Uterus (tissue), 4 donors: ENCODE data around the gene PACRG. TPM values are rescaled to one million over a fixed set of nuclear protein-coding genes. Genes with fewer than 3 reads are reported as not detected.

Experiments
- DNase-seq, 2 donors: peaks; one replicate each; pipeline ENCODE4 v3.0.0-alpha.2; 2019 to 2020
- H3K27ac ChIP-seq, 2 donors: fragments of 200-600 bp; sonication (generic); 1 replicate in 1 of 2; 2 replicates in 1 of 2; pipeline ENCODE4 v1.5.1; 2016 to 2018
- H3K27me3 ChIP-seq, 2 donors: fragments of 200-600 bp; sonication (generic); one replicate each; pipeline ENCODE4 v1.5.1; 2018 to 2019; ENCODE audit warnings: control low read depth in 1 of 2
- H3K36me3 ChIP-seq, 2 donors: fragments of 200-600 bp; sonication (generic); one replicate each; pipeline ENCODE4 v1.5.1; 2019; ENCODE audit warnings: control low read depth in 1 of 2
- H3K4me1 ChIP-seq, 2 donors: fragments of 200-600 bp; sonication (generic); one replicate each; pipeline ENCODE4 v1.5.1; 2018 to 2019; ENCODE audit warnings: control low read depth in 1 of 2
- H3K4me3 ChIP-seq, 2 donors: fragments of 200-600 bp; sonication (generic); 1 replicate in 1 of 2; 2 replicates in 1 of 2; pipeline ENCODE4 v1.5.1; 2018 to 2019; ENCODE audit warnings: mild to moderate bottlenecking in 1 of 2
- H3K9me3 ChIP-seq, 2 donors: fragments of 200-600 bp; sonication (generic); one replicate each; pipeline ENCODE4 v1.5.1; 2019; ENCODE audit warnings: control low read depth in 1 of 2
- CTCF ChIP-seq, 4 experiments: fragments of 200-600 bp in 2 of 4; fragments of 450-650 bp in 2 of 4; sonication (generic) in 2 of 4; IDR thresholded peaks; one replicate each; pipeline ENCODE4 v1.5.1; 2016 to 2019; ENCODE audit warnings: antibody characterized with exemption in 4 of 4, mild to moderate bottlenecking in 2 of 4, moderate library complexity in 1 of 4
- POLR2A ChIP-seq, 2 donors: fragments of 450-650 bp; IDR thresholded peaks; one replicate each; pipeline ENCODE4 v1.6.1; 2016; ENCODE audit warnings: antibody characterized with exemption in 2 of 2, mild to moderate bottlenecking in 1 of 2, moderate library complexity in 1 of 2
- intact Hi-C: fragments of 100-400 bp; cut with DNase I; formaldehyde crosslinking; loops from one replicate; pipeline ENCODE4 v1.15.1; 2023; ENCODE audit warnings: low total_unique reads
- total RNA-seq, 4 donors: library from RNA; depleted of rRNA in 3 of 4; stranded (reverse); fragments of >200 nt in 3 of 4; gene quantifications; one replicate each; pipeline versions ENCODE4 v1.1.0 to v1.2.4, GENCODE V29; 2014 to 2023
- donor health status: DM: yes; HTN: yes; CAD: no.

Gene PACRG
- total RNA-seq, 4 donors from 2014 or later, result 4.6 to 12.3 (median 7.5) TPM

DNA sequence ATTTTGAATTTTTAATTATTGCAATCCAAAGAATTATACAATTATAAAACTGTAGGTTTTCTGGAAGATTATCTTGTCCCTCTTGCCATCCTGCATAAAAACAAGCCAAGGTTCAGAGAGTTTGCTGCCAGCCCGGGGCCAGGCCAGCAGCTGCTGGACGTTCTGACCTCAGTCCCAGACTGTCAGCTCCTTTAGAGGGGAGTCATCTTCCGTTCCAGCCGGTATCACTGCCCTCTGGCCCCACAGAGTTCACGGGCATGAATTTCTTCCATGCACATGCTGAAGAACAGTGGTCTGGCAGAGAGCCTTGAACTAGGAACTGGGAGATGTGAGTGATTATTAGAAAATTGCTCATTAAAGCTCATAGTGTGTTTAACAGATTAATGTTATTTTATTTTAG is 556.4 kb downstream of the PACRG start:
- Histone ChIP-seq H3K4me3 (no peak overlapping the region), H3K36me3 (no peaks in the 10 kb centered on the region), H3K27me3 (no peaks in the 10 kb centered on the region), H3K4me1 (no peaks in the 10 kb centered on the region), H3K9me3 (no peaks in the 10 kb centered on the region), H3K27ac (no peak overlapping the region)
- TF ChIP-seq CTCF (IDR thresholded peaks at IDR 0.05) (no peak), POLR2A (IDR thresholded peaks at IDR 0.05) (no peak)
- DNase-seq, result no peak
- intact Hi-C loops, result no loop called here

DNA sequence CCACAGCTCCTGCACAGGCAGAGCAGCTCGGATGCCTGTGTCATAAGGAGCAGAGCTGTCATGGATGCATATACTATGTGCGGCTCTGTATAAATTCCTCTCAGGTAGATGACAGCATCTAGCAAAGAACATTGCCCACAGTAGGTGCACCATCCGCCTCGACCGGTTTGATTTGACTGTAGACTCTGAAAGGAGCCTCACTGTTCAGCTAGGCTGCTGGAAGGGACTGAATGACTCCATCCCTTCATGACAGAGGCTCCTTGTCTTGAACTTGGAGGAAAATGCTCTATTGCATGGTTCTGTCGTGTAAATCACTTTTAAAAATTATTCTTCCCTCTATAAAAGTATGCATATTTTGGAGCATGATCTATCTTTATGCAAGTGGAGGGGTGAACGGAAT is 557.9 kb downstream of the PACRG start:
- Histone ChIP-seq H3K4me3 (no peak overlapping the region), H3K9me3 (no peaks in the 10 kb centered on the region), H3K4me1 (no peaks in the 10 kb centered on the region), H3K27me3 (no peaks in the 10 kb centered on the region), H3K27ac (no peak overlapping the region), H3K36me3 (no peaks in the 10 kb centered on the region)
- intact Hi-C loops, result no loop called here
- TF ChIP-seq POLR2A (IDR thresholded peaks at IDR 0.05) (no peak), CTCF (IDR thresholded peaks at IDR 0.05) (no peak)
- no peak for DNase-seq

GRCh38 chr6:163287626-163288025 is 559.9 kb downstream of the PACRG start:
- TF ChIP-seq CTCF (IDR thresholded peaks at IDR 0.05), result no peak
- TF ChIP-seq POLR2A (IDR thresholded peaks at IDR 0.05), result no peak
- H3K27ac ChIP-seq, result no peak overlapping the region
- no peak for DNase-seq
- intact Hi-C loops, result no loop called here
- no peaks in the 10 kb centered on the region for H3K9me3 ChIP-seq
- no peaks in the 10 kb centered on the region for H3K4me1 ChIP-seq
- H3K27me3 ChIP-seq, result no peaks in the 10 kb centered on the region
- no peaks in the 10 kb centered on the region for H3K36me3 ChIP-seq
- no peak overlapping the region for H3K4me3 ChIP-seq

GRCh38 chr6:163288066-163288465 is 560.3 kb downstream of the PACRG start:
- no peak overlapping the region for H3K4me3 ChIP-seq
- H3K27me3 ChIP-seq, result no peaks in the 10 kb centered on the region
- intact Hi-C loops, result no loop called here
- no peak overlapping the region for H3K27ac ChIP-seq
- H3K9me3 ChIP-seq, result no peaks in the 10 kb centered on the region
- no peaks in the 10 kb centered on the region for H3K4me1 ChIP-seq
- H3K36me3 ChIP-seq, result no peaks in the 10 kb centered on the region
- no peak for TF ChIP-seq POLR2A (IDR thresholded peaks at IDR 0.05)
- TF ChIP-seq CTCF (IDR thresholded peaks at IDR 0.05), result no peak
- no peak for DNase-seq

DNA sequence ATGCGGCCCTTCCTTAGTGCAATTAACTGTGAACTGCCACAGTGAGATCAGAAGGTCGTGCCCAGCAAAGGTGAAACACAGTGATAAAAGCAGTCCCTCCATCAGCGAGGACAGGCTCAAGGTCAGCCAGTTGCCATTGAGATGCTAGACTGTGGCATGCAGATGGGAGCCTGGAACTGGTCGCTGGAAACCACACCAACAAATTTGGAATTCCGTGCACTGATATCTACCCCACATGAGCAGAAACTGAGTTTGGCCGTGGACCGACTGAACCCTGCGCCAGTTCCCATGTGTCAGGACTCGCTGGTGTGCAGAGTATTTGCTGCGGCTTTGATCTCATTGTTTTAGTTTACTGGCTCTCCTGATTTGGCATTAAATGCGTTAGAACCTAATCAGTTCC is 561.1 kb downstream of the PACRG start:
- intact Hi-C loops, result no loop called here
- H3K27me3 ChIP-seq, result no peaks in the 10 kb centered on the region

More for the DNA sequence above, 561.1 kb downstream of the PACRG start:
- Histone ChIP-seq H3K27ac (no peak overlapping the region), H3K9me3 (no peaks in the 10 kb centered on the region), H3K36me3 (no peaks in the 10 kb centered on the region), H3K4me1 (no peaks in the 10 kb centered on the region), H3K4me3 (no peak overlapping the region)
- no peak for DNase-seq
- no peak for TF ChIP-seq POLR2A (IDR thresholded peaks at IDR 0.05)
- TF ChIP-seq CTCF (IDR thresholded peaks at IDR 0.05), result no peak
